MCF 10A (cell line): Measurements from ENCODE around the gene WDFY2. TPM values are rescaled to one million over a fixed set of nuclear protein-coding genes. Genes with fewer than 3 reads are reported as not detected.

ENCODE experiments used
- BruUV-seq: library from RNA; stranded (reverse); fragments of 400-500 nt; replicated peaks from 2 replicates; lab custom pipeline; 2021; lab: Mats Ljungman, UMichigan
- CTCF ChIA-PET: fragments of 300-600 bp; sonication (Branson Sonifier 250); formaldehyde crosslinking; extraction: SDS; loops from one replicate; lab custom pipeline; 2021; ENCODE audit warnings: antibody characterized with exemption, inconsistent platforms; lab: Yijun Ruan, JAX
- POLR2A ChIA-PET: fragments of 300-600, 350-650 bp; sonication (Branson Sonifier 250); formaldehyde crosslinking; extraction: SDS; loops from one replicate; lab custom pipeline; 2020; ENCODE audit warnings: antibody characterized with exemption, inconsistent platforms; lab: Yijun Ruan, JAX
- DNase-seq: peaks from one replicate; pipeline ENCODE4 v3.0.0-alpha.2; 2018; ENCODE audit not compliant: unreplicated experiment
- H3K27ac Mint-ChIP-seq: one replicate; pipeline ENCODE4 v1.8.0; 2022; ENCODE audit warnings: mild to moderate bottlenecking, low read depth, mixed read lengths; ENCODE audit not compliant: unreplicated experiment
- H3K27me3 Mint-ChIP-seq: one replicate; pipeline ENCODE4 v1.8.0; 2022; ENCODE audit warnings: mixed read lengths; ENCODE audit not compliant: insufficient read depth, unreplicated experiment
- H3K36me3 Mint-ChIP-seq: one replicate; pipeline ENCODE4 v1.8.0; 2022; ENCODE audit warnings: mild to moderate bottlenecking, moderate library complexity, mixed read lengths; ENCODE audit not compliant: insufficient read depth, unreplicated experiment
- H3K4me1 Mint-ChIP-seq: one replicate; pipeline ENCODE4 v1.8.0; 2022; ENCODE audit warnings: mixed read lengths; ENCODE audit not compliant: insufficient read depth, unreplicated experiment
- H3K4me3 Mint-ChIP-seq: one replicate; pipeline ENCODE4 v1.8.0; 2022; ENCODE audit warnings: mild to moderate bottlenecking, moderate library complexity, mixed read lengths; ENCODE audit not compliant: unreplicated experiment
- H3K9me3 Mint-ChIP-seq: one replicate; pipeline ENCODE4 v1.8.0; 2022; ENCODE audit warnings: mixed read lengths; ENCODE audit not compliant: unreplicated experiment
- CTCF ChIP-seq: fragments of 200-600 bp; IDR thresholded peaks from one replicate; pipeline ENCODE4 v1.8.0; 2022; ENCODE audit warnings: antibody characterized with exemption, mild to moderate bottlenecking; ENCODE audit not compliant: unreplicated experiment
- intact Hi-C: fragments of 100-400 bp; cut with micrococcal nuclease; formaldehyde crosslinking; loops from 2 replicates; pipeline ENCODE4 v1.14.1; 2022
- total RNA-seq: library from RNA; stranded (reverse); gene quantifications from 2 replicates; pipeline ENCODE4 v1.2.3, GENCODE V29; 2022

The WDFY2 gene
- total RNA-seq, 1 experiment from 2014 or later, result 56.2 TPM

DNA sequence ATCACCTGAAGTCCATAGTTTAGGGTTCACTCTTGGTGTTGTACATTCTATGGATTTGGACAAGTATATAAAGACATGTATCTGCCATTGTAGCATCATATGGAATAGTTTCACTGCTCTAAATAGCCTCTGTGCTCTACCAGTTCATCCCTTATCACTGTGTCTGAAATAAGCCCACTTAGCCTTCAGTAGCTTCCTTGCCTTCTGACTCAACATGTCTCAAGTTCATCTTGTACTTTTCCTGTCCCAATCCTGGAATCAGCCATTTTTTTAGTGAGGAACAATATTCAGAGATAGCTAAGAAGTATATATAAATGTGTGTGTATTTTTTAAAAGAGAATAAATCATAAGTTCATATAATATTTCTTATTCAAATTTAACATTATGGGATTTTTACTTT is 140.5 kb downstream of the WDFY2 start:
- H3K4me3 Mint-ChIP-seq, result no peak overlapping the region
- H3K27me3 Mint-ChIP-seq, result no peaks in the 10 kb centered on the region
- no TSS peak for BruUV-seq
- CTCF ChIA-PET, result interaction anchor here (1.0 kb wide), 1 partner anchor 72 kb away, joined by 4 read pairs; no protein-coding TSS in a partner anchor
- POLR2A ChIA-PET, result interaction anchor here (0.9 kb wide), 1 partner anchor 18 kb away, joined by 4 read pairs; no protein-coding TSS in a partner anchor
- intact Hi-C loops, result no loop called here
- peaks cover 22% of the 10 kb centered on the region for H3K36me3 Mint-ChIP-seq
- no peak for TF ChIP-seq CTCF
- DNase-seq, result no peak
- H3K27ac Mint-ChIP-seq, result no peak overlapping the region
- no peaks in the 10 kb centered on the region for H3K9me3 Mint-ChIP-seq
- peaks cover 21% of the 10 kb centered on the region for H3K4me1 Mint-ChIP-seq

DNA sequence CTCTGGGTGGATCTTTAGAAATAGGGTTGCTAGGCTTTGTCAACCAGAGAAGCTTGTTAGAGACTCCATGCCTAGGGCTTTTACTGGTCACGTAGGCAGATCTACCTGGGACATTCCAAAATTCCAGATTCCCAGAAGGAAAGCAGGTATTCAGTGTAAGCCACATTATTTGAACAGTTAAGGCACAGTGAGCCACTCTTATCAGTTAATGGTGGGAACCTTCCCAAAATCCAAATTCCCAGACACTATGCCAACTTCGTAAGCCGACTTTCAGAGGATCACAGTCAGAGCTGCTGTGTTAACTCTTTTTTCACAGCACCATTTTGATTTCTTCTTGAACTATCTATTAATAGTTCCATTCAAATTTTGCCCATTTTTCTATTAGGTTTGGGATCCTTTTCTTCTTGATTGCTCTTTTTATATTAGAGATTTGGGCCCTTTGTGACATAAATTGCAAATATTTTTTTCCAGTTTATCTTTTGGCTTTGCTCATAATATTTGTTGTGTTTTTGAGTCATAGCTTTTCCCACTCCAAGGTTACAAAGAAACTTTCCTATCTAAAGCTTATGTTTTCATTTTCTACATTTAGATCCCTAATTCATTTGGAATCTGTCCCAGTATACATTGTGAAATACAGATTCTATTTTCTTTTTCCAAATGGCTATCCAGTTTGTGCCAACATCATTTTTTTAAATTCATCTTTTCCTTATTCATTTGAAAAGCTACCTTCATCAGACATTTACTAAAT is 142.4 kb downstream of the WDFY2 start:
- Mint-ChIP-seq H3K27ac (peak overlapping the region; percentile 70), H3K9me3 (no peaks in the 10 kb centered on the region), H3K4me1 (peaks cover 21% of the 10 kb centered on the region), H3K27me3 (no peaks in the 10 kb centered on the region), H3K36me3 (peaks cover 7% of the 10 kb centered on the region), H3K4me3 (no peak overlapping the region)
- no TSS peak for BruUV-seq
- DNase-seq, result peak; percentile 79
- CTCF ChIA-PET, result interaction anchor here (0.5 to 1.8 kb wide), 6 partner anchors 71 to 684 kb away, joined by 3 to 5 read pairs (median 4); no protein-coding TSS in a partner anchor
- POLR2A ChIA-PET, result interaction anchor here (0.5 to 2.0 kb wide), 23 partner anchors 10 to 1064 kb away, joined by 3 to 14 read pairs (median 4); partner anchors contain the start of gene INTS6
- TF ChIP-seq CTCF, result no peak
- intact Hi-C loops, result no loop called here

DNA sequence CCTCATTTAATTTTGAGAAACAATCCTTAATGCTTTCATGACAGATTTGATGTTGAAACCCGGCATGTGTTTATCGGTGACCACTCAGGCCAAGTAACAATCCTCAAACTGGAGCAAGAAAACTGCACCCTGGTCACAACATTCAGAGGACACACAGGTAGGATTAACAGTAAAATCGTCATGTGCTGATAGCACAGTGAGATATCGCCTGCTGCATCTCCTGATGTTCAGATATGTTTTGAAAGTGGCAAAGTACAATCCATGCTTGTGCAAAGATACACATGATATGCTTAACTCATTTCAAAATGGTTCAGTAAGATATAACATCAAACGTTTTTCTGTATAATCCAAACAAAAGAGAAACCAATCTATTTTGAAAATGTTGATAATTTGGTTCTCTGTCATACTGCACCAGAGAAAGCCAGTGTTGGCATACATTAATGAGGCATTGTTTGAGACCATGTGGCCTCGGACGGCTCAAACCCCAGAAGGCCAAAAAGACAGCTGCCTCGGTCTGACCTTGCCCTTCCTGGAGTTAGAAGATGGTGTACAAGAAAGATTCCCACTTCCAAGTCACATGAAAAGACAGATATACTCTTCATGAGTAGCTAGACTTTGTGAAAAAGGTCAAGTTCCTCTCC is 143.5 kb downstream of the WDFY2 start:
- H3K27me3 Mint-ChIP-seq, result no peaks in the 10 kb centered on the region

More for the DNA sequence above, 143.5 kb downstream of the WDFY2 start:
- H3K4me3 Mint-ChIP-seq, result no peak overlapping the region
- H3K27ac Mint-ChIP-seq, result no peak overlapping the region
- peaks cover 14% of the 10 kb centered on the region for H3K4me1 Mint-ChIP-seq
- peaks cover 10% of the 10 kb centered on the region for H3K36me3 Mint-ChIP-seq
- ChIA-PET CTCF (interaction anchor here (0.6 to 1.8 kb wide), 3 partner anchors 70 to 171 kb away, joined by 3 to 5 read pairs (median 5); no protein-coding TSS in a partner anchor), POLR2A (interaction anchor here (0.6 to 2.0 kb wide), 7 partner anchors 9 to 325 kb away, joined by 3 to 14 read pairs (median 5); partner anchors contain the start of gene INTS6)
- no TSS peak for BruUV-seq
- TF ChIP-seq CTCF, result no peak
- intact Hi-C loops, result loop anchor here (2.0 kb wide), 1 partner anchor 83 kb away; no protein-coding TSS in a partner anchor
- H3K9me3 Mint-ChIP-seq, result no peaks in the 10 kb centered on the region
- no peak for DNase-seq
